GM21447 (cell line): Measurements from ENCODE around the gene CCN2.

Experiments
- ATAC-seq: cut with Tn5 transposase; IDR thresholded peaks from one replicate; pipeline ENCODE4 v1.9.1; 2021; ENCODE audit not compliant: unreplicated experiment

CCN2 gene

DNA sequence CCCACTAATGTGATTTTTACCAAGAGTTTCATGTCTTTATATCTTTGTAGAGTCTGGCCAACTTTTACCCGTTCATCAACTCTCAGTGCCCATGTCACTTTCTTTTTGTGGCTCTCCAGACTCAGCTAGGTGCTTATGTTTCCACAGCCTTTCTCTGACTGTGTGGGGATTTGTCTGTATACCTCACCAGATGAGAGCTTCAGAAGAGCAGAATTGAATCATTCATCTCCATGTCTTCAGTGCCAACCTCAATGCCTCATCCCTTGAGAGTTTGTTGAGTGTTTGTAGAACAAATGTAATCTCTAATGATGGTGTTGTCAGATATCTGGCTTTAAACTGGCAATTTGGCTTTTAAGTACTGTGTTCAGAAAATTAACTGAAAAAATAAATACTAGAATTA is 16.8 kb upstream of the CCN2 start:
- no peak for ATAC-seq

DNA sequence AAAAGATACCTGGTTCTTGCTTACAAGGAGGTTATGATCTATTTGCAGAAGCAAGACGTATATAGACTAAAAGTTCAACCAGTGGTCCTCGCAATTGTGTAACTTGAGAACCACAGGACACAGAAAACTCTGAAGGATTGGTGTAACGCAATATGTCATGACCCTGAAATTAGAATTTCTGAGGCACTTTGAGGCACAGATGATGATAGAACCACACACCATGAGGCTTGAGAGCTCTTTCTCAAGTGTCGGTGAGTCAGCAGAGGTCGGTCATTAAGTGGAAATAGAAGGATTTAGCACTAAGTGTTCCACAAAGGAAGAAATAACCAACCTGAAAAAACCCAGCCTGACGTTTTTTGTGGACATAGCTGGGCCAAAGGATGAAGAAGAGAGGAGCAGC is 15.3 kb upstream of the CCN2 start:
- ATAC-seq: no peak

DNA sequence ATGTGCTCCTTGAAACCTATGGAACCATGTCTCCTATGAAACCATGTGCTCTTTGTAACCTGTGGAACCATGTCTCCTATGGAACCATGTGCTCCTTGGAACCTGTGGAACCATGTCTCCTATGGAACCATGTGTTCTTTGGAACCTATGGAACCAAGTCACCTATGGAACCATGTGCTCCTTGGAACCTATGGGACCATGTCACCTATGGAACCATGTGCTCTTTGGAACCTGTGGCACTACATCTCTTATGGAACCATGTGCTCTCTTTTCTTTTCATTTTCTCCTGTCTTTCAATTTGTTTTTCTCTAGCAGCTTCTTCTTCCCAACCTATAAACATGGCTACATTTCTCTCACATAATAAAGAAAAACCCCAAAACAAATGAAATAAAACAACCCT is 11.9 kb upstream of the CCN2 start:
- ATAC-seq: no peak

DNA sequence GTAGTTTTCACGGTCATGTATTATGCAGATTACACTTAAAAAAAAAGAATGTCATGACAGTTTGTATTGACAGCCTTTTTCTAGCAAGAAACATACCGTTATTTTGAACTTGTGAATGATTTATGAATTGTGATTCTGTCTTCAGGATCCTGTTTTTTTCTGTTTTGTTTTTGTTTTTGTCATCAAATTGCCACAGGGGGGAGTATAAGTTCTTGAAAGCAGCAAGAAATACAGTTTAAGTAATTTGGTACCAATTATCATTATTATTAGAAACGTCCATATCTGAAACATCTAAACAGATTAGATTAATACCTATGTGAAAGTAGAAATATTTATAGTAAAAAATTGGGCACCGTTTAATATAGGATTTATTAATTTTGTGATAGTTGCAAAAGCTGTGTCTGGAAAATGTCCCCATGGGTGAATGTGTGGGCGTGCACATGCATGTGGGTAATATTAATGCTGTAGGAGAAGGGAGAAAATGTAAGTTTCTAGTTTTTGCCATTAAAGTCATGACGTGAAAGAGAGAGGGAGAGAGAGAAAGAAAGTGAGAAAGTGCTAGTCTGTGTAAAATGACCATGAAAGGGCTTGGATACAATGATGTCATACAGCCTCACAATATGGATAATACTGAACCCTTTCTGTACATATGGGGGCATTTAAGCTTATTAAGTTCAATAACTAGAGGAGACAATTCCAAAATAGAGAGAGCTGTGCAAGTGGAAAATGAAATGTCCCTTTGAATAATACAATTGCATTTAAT is 9.4 kb upstream of the CCN2 start:
- ATAC-seq: no peak

DNA sequence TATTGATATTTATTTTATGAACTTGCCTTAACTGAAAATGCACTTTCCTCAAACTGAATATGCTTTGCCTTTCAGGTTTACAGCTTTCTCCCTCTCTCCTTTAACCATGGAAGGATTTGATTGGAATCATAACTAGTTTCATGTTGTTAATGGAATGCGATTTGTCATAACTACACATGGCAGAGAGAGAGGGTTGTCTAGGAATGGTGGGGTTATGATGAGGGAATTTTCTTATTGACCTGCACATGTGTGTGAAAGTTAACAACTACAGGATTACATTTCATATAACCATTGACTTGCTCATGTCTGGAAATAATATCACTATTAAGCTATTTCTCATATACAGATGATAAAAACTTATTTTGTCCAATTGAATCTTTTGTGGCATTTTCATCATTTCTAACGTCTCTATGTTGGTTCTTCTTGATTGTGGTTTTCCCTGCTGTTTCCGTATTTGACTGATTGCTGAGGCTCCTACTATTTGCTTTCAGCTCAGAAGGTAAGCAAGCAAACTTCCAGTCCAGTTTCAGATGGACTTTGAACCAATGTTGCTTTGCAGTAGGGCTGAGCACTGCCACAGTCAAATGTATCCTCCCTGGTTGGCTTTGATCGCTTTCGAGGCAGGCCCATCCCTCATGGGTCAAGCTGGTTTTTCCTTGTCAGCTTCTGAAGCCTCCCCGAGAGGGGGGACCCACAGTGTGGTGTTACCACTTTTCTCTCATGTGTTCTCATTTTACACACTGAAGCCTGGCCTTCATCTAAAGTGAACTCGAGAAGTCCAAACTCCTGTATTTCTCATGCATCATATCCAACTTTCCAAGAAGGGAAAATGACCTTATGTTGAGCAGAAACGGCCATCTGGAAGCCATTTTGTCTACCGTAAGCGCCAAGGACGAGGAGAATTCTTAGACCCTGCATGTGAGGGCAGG is 7.6 kb upstream of the CCN2 start:
- no peak for ATAC-seq

DNA sequence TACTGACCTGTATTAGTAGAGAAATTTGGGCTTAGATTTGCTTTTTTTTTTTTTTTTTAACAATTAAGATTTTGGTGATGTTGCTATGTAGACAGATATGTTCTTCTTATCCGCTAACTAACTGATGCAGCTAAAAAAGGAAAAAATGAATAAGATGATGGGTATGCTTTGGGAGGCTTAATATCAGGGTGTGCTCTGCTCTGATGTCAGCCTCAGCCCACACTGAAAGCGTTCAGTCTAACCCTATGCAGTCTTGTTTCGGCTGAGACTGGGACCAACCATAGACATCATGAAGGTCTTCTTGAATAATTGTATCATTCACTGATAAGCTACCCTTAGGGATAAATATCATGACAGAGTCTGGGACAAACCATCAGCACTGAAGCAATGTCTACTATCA is 6.9 kb upstream of the CCN2 start:
- no peak for ATAC-seq

DNA sequence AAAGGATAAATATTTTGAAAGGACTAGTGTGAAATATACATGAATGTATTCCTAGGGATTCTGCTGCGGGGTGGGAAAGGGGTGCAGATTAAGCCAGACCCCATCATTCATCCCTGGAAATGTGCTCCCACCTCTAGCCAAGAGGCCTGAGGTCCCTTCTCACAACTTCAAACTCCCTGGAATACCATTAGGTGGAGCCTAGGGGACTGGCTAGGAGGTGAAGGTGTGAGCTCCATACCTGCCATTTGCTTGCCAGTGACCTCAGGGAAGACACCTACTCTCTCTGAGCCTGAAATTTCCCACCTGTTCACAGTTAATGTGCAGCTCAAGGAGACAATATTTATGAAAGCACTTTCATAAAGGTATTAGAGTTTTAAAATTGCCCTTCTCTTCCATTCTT is 4.7 kb upstream of the CCN2 start:
- no peak for ATAC-seq

DNA sequence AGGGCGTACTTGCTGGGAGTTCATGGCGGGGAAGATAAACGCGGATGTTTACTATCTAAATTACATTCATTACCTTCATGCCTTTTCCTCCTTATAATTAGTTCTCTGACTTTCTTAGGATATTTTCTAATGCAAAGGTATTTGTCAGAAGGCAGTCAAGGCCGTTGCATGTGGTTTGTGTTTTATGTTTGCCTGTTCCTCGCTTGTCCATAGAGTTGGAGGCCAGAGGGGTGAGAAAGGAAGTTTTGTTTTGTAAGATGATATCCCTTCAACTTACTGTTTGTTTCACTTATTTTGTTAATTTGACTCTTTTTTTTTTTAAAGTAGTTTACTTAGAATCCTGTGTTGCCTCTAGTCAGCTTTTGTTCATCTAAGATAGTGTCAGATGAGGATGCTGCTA is 4.0 kb upstream of the CCN2 start:
- ATAC-seq: no peak

DNA sequence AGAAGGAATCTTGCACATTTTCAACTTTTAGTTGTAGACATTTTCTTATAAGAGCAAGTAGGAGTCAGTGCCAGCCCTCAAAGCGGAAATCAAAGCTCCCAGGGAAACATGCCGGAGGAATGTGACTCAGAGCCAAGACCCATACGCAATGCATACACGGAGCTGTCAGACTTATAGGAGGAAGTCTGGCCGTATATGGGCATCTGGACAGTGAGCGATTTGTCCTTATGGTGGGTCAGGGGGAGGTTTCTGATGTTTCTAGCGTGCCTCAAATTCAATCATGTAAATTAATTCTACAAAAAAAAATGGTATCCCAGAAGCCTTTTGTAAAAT is 3.6 kb upstream of the CCN2 start:
- ATAC-seq: no peak

DNA sequence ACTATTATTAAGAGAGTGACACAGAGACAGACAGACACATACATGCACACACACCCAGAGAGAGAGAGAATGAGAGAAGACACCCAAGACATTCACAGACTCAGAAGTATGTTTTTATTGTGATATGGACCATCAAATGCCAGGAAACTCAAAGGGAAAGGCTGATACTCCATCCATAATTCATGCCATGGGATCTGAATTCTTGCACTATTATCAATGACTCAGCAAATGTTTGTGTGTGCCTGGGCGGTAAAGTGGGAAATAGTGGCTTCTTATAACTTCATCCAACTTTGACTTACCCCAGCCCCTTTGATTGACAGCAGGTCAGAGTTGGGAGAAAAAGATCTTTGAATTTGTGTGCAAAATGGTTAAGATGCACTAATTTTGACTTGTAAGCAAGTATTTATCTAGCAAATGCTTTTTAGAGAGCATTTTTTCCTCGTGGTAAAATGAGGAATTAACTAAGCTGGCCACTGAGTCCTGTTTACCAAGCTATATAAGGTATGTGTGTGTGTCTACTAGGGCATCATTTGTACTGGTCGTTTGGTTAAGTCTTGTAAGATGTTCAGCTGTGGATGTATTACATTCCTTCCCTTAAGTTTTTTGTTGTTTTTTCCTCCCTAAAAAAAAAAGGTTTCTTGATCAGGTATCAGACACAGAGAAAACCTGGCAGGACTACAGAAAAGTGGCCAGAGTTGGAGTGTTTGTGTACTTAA is 3.0 kb upstream of the CCN2 start:
- no peak for ATAC-seq

DNA sequence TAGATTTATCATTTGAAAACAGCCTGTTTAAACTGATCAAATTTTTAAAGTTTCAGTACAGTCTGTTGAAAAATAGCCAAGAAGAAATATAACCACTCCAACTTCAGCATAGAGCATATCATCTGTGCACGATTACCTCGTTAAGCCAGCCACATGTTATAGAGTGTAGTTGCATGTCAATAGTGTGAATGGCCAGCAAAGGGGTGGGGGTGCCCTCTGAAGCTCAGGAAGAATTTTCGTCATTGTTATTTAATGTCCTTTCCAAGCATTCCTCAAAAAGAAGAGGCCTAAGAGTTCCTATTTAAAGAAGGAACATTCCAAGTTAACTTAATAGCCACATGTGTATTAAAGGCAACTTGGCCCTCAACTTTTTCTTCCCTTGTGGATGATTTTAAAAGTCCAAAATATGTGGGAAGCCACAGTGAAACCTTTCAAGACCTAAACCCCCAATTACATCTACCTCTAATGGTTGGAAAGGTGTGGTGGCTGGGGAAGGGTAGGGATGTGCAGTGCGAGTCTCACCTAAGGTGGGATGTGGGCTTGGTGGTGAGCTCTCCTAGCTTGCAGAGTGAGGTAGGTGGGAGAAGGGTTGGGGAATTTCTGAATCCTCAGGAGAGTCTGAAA is 1.8 kb upstream of the CCN2 start:
- ATAC-seq: no peak

DNA sequence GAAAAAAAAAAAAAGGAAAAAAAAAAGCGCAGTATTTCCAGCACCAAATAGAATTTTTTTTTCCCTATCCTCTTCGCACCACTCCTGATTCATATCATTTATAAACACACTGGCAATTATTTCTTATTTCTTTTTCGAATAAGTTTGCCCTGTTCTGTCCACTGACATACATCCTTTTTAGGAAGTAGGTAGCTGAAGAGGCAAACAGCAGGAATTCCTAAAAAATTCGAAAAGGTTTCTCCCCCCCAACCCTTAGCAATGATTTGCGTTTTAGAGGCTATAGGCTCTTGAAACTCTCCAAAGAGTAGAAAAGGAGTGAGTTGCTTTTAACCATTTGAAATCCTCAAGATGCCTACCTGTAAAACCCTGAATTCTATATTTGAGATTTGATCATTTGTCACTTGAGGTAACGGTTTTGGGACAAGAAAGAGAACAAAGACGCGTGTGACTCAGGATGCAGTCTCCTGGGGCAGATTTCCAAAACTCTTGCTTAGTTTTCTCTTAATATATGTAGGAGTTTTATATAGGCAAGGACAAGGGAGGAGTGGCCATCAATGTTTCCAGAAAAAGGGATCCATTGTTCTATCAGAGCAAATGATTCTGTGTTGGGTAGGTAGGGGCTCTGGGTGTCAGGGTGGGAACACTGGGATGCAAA is 531 bp upstream of the CCN2 start:
- no peak for ATAC-seq

DNA sequence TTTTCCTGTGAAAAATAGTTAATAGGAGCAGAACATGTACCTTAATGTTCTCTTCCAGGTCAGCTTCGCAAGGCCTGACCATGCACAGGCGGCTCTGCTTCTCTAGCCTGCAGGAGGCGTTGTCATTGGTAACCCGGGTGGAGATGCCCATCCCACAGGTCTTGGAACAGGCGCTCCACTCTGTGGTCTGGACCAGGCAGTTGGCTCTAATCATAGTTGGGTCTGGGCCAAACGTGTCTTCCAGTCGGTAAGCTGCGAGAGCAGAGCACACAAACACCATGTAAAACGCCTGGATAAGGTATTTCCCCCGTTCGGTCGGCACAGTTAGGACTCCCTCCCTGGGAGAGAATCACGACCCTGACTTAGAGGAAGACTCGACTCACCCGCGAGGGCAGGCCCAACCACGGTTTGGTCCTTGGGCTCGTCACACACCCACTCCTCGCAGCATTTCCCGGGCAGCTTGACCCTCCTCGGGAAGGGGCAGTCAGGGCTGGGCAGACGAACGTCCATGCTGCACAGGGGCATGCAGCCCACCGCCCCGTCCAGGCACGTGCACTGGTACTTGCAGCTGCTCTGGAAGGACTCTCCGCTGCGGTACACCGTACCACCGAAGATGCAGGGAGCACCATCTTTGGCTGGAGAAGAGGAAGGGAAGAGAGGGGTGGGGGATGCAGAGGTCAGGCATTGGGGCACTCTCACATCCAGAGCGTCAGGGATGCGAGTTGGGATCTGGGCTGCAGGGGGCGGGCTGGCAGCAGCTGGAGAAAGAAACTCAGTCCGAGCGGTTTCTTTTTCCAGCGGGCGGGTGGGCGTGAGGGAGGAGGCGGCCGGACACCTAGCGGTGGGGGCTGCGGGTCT is 1.0 kb downstream of the CCN2 start:
- no peak for ATAC-seq

DNA sequence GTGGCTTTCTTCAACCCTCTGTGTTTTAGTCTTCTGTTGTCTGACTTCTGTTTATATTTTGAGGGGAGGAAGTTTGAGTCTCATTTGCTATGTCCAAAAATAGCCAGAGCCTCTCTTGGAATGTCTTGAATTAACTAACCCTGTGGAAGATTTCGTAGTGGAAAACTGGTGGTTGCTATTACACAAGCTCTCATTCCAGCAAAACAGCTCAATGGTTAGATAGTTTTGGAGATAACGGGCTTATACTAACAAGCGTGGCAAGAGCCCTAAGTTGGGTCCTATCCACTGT is 1.6 kb downstream of the CCN2 start:
- ATAC-seq: no peak

DNA sequence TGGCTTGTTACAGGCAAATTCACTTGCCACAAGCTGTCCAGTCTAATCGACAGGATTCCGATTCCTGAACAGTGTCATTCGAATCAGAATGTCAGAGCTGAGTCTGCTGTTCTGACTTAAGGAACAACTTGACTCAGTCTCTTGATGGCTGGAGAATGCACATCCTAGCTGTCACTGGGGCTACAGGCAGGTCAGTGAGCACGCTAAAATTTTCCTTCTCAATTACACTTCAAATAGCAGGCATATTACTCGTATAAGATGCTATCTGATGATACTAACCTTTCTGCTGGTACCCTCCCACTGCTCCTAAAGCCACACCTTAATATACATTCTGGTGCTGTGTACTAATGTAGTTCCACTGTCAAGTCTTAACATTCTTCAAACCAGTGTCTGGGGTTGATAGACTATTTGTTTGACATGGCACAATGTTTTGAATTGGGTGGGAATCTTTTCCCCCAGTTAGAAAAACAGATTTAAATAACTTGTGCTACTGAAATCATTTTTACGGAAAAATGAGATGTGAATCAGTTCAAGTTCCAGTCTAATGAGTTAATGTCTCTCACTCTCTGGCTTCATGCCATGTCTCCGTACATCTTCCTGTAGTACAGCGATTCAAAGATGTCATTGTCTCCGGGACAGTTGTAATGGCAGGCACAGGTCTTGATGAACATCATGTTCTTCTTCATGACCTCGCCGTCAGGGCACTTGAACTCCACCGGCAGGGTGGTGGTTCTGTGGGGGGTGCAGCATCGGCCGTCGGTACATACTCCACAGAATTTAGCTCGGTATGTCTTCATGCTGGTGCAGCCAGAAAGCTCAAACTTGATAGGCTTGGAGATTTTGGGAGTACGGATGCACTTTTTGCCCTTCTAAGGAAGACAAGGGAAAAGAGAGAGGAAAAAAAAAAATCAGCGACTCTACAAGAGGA is 2.2 kb downstream of the CCN2 start:
- ATAC-seq: no peak

DNA sequence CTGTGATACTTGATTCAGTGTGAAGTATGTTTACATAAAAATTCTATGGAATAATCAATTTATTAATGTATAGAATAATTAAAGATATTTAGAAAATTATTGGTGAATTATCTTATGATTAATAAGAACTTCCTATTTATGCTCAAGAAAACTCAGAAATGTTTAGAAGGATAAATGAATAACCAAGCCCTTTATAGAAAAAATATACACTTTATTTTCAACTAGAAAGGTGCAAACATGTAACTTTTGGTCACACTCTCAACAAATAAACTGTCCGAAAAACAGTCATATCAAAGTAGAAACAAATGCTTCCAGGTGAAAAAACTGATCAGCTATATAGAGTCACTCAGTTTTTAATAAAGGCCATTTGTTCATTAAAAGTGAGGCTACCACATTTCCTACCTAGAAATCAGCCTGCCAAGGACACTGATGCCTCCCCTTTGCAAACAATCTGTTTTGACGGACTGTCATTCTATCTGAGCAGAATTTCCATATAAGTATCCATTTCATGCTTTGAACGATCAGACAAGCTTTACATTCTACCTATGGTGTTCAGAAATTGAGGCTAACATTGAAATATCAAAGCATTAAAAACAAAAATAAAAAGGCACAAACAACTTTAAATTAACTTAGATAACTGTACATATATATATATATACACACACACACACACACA is 3.0 kb downstream of the CCN2 start:
- ATAC-seq: no peak

DNA sequence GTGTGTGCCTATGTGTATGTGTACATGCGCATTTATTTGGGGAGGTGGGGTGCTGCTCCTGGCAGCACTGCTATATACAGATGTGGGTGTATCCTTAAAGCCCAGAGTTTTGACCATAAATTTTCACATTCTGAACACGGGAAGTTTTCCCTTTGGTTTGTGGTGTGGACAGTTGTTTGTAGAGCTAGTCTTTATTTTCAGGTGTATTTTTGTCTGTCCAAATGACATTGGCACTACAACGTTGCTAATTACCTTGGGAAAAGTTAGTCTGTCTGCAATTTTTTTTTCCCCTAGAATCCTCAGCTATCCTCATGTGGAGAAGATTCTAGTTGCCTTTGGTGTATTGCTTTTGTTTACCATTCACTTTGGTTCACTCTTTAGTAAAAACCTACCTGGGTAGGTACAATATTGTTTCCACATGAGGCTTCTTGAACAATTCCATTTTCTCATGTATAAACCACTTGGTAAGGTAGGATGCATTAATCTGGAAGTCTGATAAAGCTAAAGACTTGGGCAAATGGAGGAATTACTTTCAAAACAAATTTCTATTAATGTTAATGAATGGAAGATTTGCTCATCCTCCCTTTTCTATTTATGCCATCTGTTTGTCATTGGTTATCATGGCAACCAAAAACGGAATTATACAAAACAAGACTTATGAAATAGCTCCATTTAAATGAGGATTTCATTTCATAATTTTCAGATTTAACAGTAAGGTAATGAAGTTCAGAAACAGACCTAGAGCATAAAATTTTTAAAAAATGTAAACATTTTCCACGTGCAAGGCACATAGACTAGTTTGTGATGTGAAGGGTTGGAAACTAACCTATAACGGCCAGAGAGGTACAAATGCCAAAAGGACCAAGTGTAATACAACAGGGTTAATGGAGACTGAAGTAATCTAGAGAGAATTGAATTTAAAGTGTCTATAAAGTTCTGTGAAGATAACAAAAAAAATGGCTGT is 3.9 kb downstream of the CCN2 start:
- ATAC-seq: no peak
